Endothelial cell (in vitro differentiated cells): Measurements from ENCODE around the gene MAGI1. TPM values are rescaled to one million over a fixed set of nuclear protein-coding genes. Genes with fewer than 3 reads are reported as not detected.

ENCODE experiments used
- DNase-seq: peaks from one replicate; pipeline ENCODE4 v3.0.0; 2021; ENCODE audit warnings: low spot score
- H3K27ac Mint-ChIP-seq: one replicate; pipeline ENCODE4 v1.8.0; 2021; ENCODE audit warnings: mixed read lengths, inconsistent platforms; ENCODE audit not compliant: unreplicated experiment
- H3K27me3 Mint-ChIP-seq: one replicate; pipeline ENCODE4 v1.8.0; 2021; ENCODE audit warnings: mild to moderate bottlenecking, moderate library complexity, mixed read lengths, inconsistent platforms; ENCODE audit not compliant: unreplicated experiment
- H3K36me3 Mint-ChIP-seq: one replicate; pipeline ENCODE4 v1.8.0; 2021; ENCODE audit warnings: mild to moderate bottlenecking, low read depth, mixed read lengths, inconsistent platforms; ENCODE audit not compliant: unreplicated experiment
- H3K4me1 Mint-ChIP-seq: one replicate; pipeline ENCODE4 v1.8.0; 2021; ENCODE audit warnings: mild to moderate bottlenecking, mixed read lengths, inconsistent platforms; ENCODE audit not compliant: unreplicated experiment
- H3K4me3 Mint-ChIP-seq: one replicate; pipeline ENCODE4 v1.8.0; 2021; ENCODE audit warnings: mild to moderate bottlenecking, mixed read lengths, inconsistent platforms; ENCODE audit not compliant: unreplicated experiment
- H3K9me3 Mint-ChIP-seq: one replicate; pipeline ENCODE4 v1.8.0; 2021; ENCODE audit warnings: mixed read lengths, inconsistent platforms; ENCODE audit not compliant: unreplicated experiment
- CTCF ChIP-seq: fragments of 200-600 bp; sonication (generic); IDR thresholded peaks from one replicate; pipeline ENCODE4 v1.5.0; 2021; ENCODE audit warnings: antibody characterized with exemption; ENCODE audit not compliant: unreplicated experiment
- total RNA-seq: library from RNA; stranded (reverse); fragmentation: NEBNext Ultra II Directional; extraction: Animal tissue kit (Norgen Biotek cat#: 25700); gene quantifications from one replicate; pipeline ENCODE4 v1.2.1, GENCODE V29; 2021; ENCODE audit not compliant: unreplicated experiment

MAGI1 gene
- total RNA-seq, 1 donor from 2014 or later: 33.8 TPM

- Mint-ChIP-seq H3K27me3 (no peaks in the 10 kb centered on the region), H3K36me3 (no peaks in the 10 kb centered on the region), H3K9me3 (no peaks in the 10 kb centered on the region), H3K4me1 (peaks cover 6% of the 10 kb centered on the region), H3K27ac (no peak overlapping the region), H3K4me3 (no peak overlapping the region)
- no peak for DNase-seq
- no peak for TF ChIP-seq CTCF
These were observed 391.3 kb downstream of the MAGI1 start for GRCh38 chr3:65647369-65647768.

DNA sequence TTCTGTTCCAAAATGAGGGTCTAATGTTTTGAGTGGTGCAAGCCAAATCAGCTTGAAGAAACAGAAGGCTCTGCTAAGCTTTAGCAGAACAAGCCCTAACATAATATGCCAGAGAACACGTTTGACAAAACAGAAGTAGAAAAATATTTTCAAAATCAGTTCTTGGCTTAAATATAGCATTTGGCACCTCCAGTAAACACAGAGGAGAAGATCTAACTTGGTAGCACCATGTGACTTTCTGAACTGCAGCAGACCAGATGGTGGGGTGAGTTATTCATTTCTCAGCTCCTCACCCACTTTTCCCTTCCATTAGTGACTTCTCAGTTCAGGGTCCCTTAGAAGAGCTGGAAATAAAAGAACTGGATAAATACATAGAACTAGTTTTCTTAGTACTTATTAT is 395.8 kb downstream of the MAGI1 start:
- H3K4me1 Mint-ChIP-seq: peaks cover 9% of the 10 kb centered on the region
- no peak overlapping the region for H3K4me3 Mint-ChIP-seq
- DNase-seq: no peak
- TF ChIP-seq CTCF: no peak
- no peaks in the 10 kb centered on the region for H3K27me3 Mint-ChIP-seq
- no peak overlapping the region for H3K27ac Mint-ChIP-seq
- H3K9me3 Mint-ChIP-seq: no peaks in the 10 kb centered on the region
- H3K36me3 Mint-ChIP-seq: no peaks in the 10 kb centered on the region

GRCh38 chr3:65641777-65642176 is 396.9 kb downstream of the MAGI1 start:
- H3K4me1 Mint-ChIP-seq: peaks cover 9% of the 10 kb centered on the region
- no peak for DNase-seq
- H3K27me3 Mint-ChIP-seq: no peaks in the 10 kb centered on the region
- H3K9me3 Mint-ChIP-seq: no peaks in the 10 kb centered on the region
- no peak for TF ChIP-seq CTCF
- H3K27ac Mint-ChIP-seq: no peak overlapping the region
- H3K36me3 Mint-ChIP-seq: no peaks in the 10 kb centered on the region
- no peak overlapping the region for H3K4me3 Mint-ChIP-seq

- no peak overlapping the region for H3K4me3 Mint-ChIP-seq
- TF ChIP-seq CTCF: no peak
- DNase-seq: no peak
- no peaks in the 10 kb centered on the region for H3K36me3 Mint-ChIP-seq
- H3K9me3 Mint-ChIP-seq: no peaks in the 10 kb centered on the region
- no peaks in the 10 kb centered on the region for H3K27me3 Mint-ChIP-seq
- no peak overlapping the region for H3K27ac Mint-ChIP-seq
- H3K4me1 Mint-ChIP-seq: peaks cover 9% of the 10 kb centered on the region
These were observed 397.7 kb downstream of the MAGI1 start for GRCh38 chr3:65641045-65641444.

DNA sequence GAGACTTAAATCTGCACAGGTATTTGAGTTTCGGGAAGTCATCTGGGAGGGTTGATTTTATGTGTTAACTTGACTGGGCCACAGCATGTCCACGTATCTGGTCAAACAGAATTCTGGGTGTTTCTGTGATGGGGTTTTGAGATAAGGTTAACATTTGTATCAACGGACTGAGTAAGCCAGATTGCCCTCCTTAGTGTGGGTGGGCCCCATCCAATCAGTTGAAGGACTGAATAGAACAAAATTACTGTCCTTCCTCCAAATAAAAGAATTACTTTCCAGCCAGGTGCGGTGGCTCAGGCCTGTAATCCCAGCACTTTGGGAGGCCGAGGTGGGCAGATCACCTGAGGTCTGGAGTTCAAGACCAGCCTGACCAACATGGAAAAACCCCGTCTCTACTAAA is 399.3 kb downstream of the MAGI1 start:
- Mint-ChIP-seq H3K4me3 (no peak overlapping the region), H3K27me3 (no peaks in the 10 kb centered on the region), H3K4me1 (peaks cover 9% of the 10 kb centered on the region), H3K9me3 (no peaks in the 10 kb centered on the region), H3K36me3 (no peaks in the 10 kb centered on the region), H3K27ac (no peak overlapping the region)
- no peak for TF ChIP-seq CTCF
- no peak for DNase-seq
